Body of pancreas (tissue), 4 donors: ENCODE measurements around the gene CELF5. TPM values are rescaled to one million over a fixed set of nuclear protein-coding genes. Genes with fewer than 3 reads are reported as not detected.

Experiments used
- ATAC-seq: fragments of 150-250 bp; one replicate; pipeline ENCODE4 v1.9.1; 2016
- DNase-seq, 4 donors: peaks; one replicate each; pipeline ENCODE4 v3.0.0-alpha.2; 2019
- H3K27ac ChIP-seq, 4 donors: fragments of 200-600 bp; sonication (generic); 1 replicate in 3 of 4; 2 replicates in 1 of 4; pipeline versions ENCODE4 v1.5.1 to v1.6.1; 2016 to 2019; ENCODE audit warnings: mild to moderate bottlenecking in 1 of 4, mixed read lengths in 1 of 4, moderate library complexity in 1 of 4
- H3K27me3 ChIP-seq, 2 donors: fragments of 200-600 bp; sonication (generic); one replicate each; pipeline ENCODE4 v1.6.0; 2016; ENCODE audit warnings: mild to moderate bottlenecking in 1 of 2
- H3K36me3 ChIP-seq, 2 donors: fragments of 200-600 bp; sonication (generic); replicated peaks in 1 of 2; 2 replicates each; pipeline ENCODE4 v1.5.1; 2016; ENCODE audit warnings: low read depth in 2 of 2; ENCODE audit not compliant: insufficient read depth in 1 of 2
- H3K4me1 ChIP-seq: fragments of 200-600 bp; sonication (generic); one replicate; pipeline ENCODE4 v1.6.0; 2016
- H3K4me3 ChIP-seq, 2 donors: fragments of 200-600 bp; sonication (generic); 1 replicate in 1 of 2; 2 replicates in 1 of 2; pipeline ENCODE4 v1.5.1; 2016 to 2019
- H3K9me3 ChIP-seq, 3 donors: fragments of 200-600 bp; sonication (generic); 1 replicate in 2 of 3; 2 replicates in 1 of 3; pipeline ENCODE4 v1.5.1; 2016
- CTCF ChIP-seq, 7 experiments: fragments of 450-650 bp in 4 of 7; fragments of 200-600 bp in 3 of 7; sonication (generic) in 3 of 7; IDR thresholded peaks; one replicate each; pipeline ENCODE4 v1.5.1; 2016 to 2019; ENCODE audit warnings: antibody characterized with exemption in 7 of 7
- POLR2A ChIP-seq, 3 donors: fragments of 450-650 bp; IDR thresholded peaks; one replicate each; pipeline ENCODE4 v1.6.1; 2016; ENCODE audit warnings: antibody characterized with exemption in 3 of 3, mild to moderate bottlenecking in 2 of 3
- WGBS, 2 donors: methylation state at CpG; one replicate each; pipeline ENCODE4 v1.1.5; 2017; 5-methylcytosine and 5-hydroxymethylcytosine counted together
- intact Hi-C: fragments of 100-400 bp; cut with DNase I; formaldehyde crosslinking; loops from one replicate; pipeline ENCODE4 v1.15.1; 2023
- total RNA-seq, 2 donors: library from RNA; depleted of rRNA; stranded (reverse); fragments of >200 nt; gene quantifications; one replicate each; pipeline ENCODE4 v1.1.0, GENCODE V29; 2016

Gene CELF5
- total RNA-seq, 2 donors from 2014 or later = 0.33 TPM; not detected in 1

GRCh38 chr19:3245050-3245449 is 20.6 kb downstream of the CELF5 start:
- 66 to 90% methylated on average over 9 of the region's 9 CpGs for WGBS, 2 donors
- intact Hi-C loops = no loop called here

GRCh38 chr19:3248728-3249326 is 24.4 kb downstream of the CELF5 start:
- DNase-seq (no peak), ATAC-seq (no peak)
- intact Hi-C loops = no loop called here
- H3K36me3 ChIP-seq = no peaks in the 10 kb centered on the region
- 21 to 27% methylated on average over 10 to 14 of the region's 14 CpGs for WGBS, 2 donors
- no peaks in the 10 kb centered on the region for H3K4me1 ChIP-seq
- H3K9me3 ChIP-seq = no peaks in the 10 kb centered on the region
- H3K4me3 ChIP-seq = no peak overlapping the region
- no peaks in the 10 kb centered on the region for H3K27me3 ChIP-seq
- TF ChIP-seq CTCF (IDR thresholded peaks at IDR 0.05) (no peak), POLR2A (IDR thresholded peaks at IDR 0.05) (no peak)
- no peak overlapping the region for H3K27ac ChIP-seq

More at GRCh38 chr19:3245050-3245449, 20.6 kb downstream of the CELF5 start:
- H3K9me3 ChIP-seq = no peaks in the 10 kb centered on the region
- DNase-seq (no peak), ATAC-seq (no peak)
- H3K27ac ChIP-seq = no peak overlapping the region
- no peak for TF ChIP-seq CTCF (IDR thresholded peaks at IDR 0.05)
- no peak for TF ChIP-seq POLR2A (IDR thresholded peaks at IDR 0.05)
- no peaks in the 10 kb centered on the region for H3K4me1 ChIP-seq
- no peak overlapping the region for H3K4me3 ChIP-seq
- no peaks in the 10 kb centered on the region for H3K36me3 ChIP-seq
- H3K27me3 ChIP-seq = no peaks in the 10 kb centered on the region

- H3K4me3 ChIP-seq = no peak overlapping the region
- 54 to 75% methylated on average over 10 of the region's 10 CpGs for WGBS, 2 donors
These were observed 24.9 kb downstream of the CELF5 start for GRCh38 chr19:3249408-3249807.

GRCh38 chr19:3250675-3251074 is 26.2 kb downstream of the CELF5 start:
- WGBS, 2 donors = 59 to 80% methylated on average over 2 to 7 of the region's 7 CpGs
- TF ChIP-seq CTCF (IDR thresholded peaks at IDR 0.05) = peak in 6 of 7 experiments; percentile 16 to 45 (median 40)
- no peak for TF ChIP-seq POLR2A (IDR thresholded peaks at IDR 0.05)
- DNase-seq = peak in 3 of 4 donors; percentile 7 to 40 (median 26)
- Histone ChIP-seq H3K36me3 (no peaks in the 10 kb centered on the region), H3K9me3 (no peaks in the 10 kb centered on the region), H3K4me3 (no peak overlapping the region), H3K27ac (no peak overlapping the region), H3K4me1 (no peaks in the 10 kb centered on the region), H3K27me3 (no peaks in the 10 kb centered on the region)
- intact Hi-C loops = no loop called here
- peak; percentile 38 for ATAC-seq

More at GRCh38 chr19:3249408-3249807, 24.9 kb downstream of the CELF5 start:
- H3K27me3 ChIP-seq = no peaks in the 10 kb centered on the region
- DNase-seq = no peak
- intact Hi-C loops = no loop called here
- no peaks in the 10 kb centered on the region for H3K4me1 ChIP-seq
- no peak for ATAC-seq
- H3K9me3 ChIP-seq = no peaks in the 10 kb centered on the region
- no peak for TF ChIP-seq CTCF (IDR thresholded peaks at IDR 0.05)
- TF ChIP-seq POLR2A (IDR thresholded peaks at IDR 0.05) = no peak
- H3K27ac ChIP-seq = no peak overlapping the region
- no peaks in the 10 kb centered on the region for H3K36me3 ChIP-seq

- Histone ChIP-seq H3K27ac (no peak overlapping the region), H3K9me3 (no peaks in the 10 kb centered on the region), H3K4me1 (no peaks in the 10 kb centered on the region), H3K36me3 (no peaks in the 10 kb centered on the region), H3K27me3 (no peaks in the 10 kb centered on the region), H3K4me3 (no peak overlapping the region)
- ATAC-seq (no peak), DNase-seq (no peak)
- intact Hi-C loops = no loop called here
- no peak for TF ChIP-seq CTCF (IDR thresholded peaks at IDR 0.05)
- TF ChIP-seq POLR2A (IDR thresholded peaks at IDR 0.05) = no peak
- 70 to 72% methylated on average over 8 of the region's 8 CpGs for WGBS, 2 donors
These were observed 26.8 kb downstream of the CELF5 start for GRCh38 chr19:3251229-3251628.
